GM19023 (cell line): Measurements from ENCODE around the gene TRAPPC11.
A peak's percentile ranks its signal among the peaks of the same experiment; 100 is the strongest.
"Not testable (repeated sequence)": the region's sequence is repeated elsewhere in the genome, so short reads cannot be mapped to it uniquely, and the experiment has no call there.

Source experiments
- ATAC-seq: cut with Tn5 transposase; IDR thresholded peaks from one replicate; pipeline ENCODE4 v1.9.1; 2021; ENCODE audit warnings: mild to moderate bottlenecking, moderate library complexity; ENCODE audit not compliant: unreplicated experiment

Gene TRAPPC11

DNA sequence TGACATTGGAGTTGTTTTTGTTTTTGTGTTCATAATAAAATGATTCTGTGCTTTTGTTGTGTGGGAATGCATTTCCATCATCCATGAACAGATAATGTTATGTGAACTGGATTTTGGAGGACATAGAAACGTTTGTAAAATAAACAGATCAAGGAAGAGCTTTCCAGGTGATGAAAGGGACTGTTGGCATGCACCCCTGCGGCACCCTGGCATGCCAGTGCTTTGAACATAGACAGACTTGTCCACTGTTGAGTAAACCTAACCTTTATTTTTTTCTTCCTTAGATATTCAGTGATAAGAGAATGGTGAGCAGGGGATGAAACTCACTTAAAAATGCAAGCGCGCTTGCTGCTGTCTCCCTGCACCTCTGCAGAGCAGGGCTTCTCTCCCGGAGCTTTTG is 59.8 kb downstream of the TRAPPC11 start:
- no peak for ATAC-seq

- no peak for ATAC-seq
These were observed 62.4 kb downstream of the TRAPPC11 start for GRCh38 chr4:183721207-183722081.

DNA sequence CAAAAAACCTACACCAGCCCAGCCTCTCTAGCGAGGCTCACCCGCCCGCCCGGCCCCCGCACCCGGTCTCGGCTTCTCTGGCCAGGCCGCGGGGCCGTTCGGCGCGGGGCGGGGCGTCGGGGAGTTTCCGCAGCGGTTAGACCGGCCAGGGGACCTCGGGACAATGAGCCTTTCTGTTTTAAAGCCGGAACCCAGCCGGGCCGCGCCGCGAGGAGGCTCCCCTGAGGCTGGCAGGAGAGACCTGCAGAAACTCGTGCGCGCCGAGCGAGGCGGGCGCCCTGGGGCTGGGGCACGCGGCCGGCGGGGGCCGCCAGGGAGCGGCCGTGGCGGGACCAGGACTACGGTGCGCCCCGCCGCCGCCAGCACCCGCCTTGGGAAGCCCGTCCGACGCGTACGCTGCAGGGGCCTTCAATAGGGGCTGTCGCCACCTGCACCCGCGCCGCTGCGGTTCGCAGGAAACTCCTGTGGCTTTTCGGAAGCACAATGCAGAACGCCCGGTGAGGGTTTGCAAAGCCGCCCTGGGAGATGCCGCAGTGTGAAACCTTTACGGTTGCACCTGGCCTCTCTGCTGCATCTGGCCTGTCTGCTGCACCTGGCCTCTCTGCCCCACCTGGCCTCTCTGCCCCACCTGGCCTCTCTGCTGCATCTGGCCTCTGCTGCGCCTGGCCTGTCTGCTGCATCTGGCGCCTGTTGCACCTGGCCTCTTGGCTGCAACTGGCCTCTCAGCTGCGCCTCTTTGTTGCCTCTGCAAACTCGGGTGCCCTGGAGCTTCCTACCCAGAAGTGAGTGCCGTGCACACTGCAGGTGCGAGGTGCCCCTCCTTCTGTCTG is 63.9 kb downstream of the TRAPPC11 start:
- ATAC-seq, result peak; percentile 83

DNA sequence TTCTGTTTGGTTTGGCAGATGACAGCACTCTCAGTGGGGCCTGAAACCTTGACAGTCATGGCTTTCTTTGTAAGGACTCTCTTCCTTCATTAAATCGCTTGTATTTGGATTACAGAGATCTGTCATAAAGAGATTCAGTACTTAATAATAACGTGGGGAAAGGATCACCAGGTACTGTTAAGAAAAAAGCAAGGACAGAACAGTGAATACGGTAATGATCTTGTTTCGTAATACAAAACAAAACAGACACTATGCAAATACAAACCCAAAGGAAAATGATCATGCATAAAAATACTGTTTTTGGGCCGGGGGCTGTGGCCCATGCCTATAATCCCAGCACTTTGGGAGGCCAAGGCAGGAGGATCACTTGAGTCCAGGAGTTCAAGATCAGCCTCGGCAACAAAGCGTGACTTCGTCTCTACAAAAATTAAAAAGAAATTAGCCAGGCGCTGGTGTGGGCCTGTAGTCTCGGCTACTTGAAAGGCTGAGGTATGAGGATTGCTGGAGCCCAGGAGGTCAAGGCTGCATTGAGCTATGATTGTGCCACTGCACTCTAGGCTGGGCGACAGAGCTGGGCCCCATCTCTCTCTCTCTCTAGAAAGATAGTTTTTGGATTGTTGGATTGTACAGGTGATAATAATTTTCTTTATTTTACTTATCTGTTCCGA is 64.6 kb downstream of the TRAPPC11 start:
- no peak for ATAC-seq

DNA sequence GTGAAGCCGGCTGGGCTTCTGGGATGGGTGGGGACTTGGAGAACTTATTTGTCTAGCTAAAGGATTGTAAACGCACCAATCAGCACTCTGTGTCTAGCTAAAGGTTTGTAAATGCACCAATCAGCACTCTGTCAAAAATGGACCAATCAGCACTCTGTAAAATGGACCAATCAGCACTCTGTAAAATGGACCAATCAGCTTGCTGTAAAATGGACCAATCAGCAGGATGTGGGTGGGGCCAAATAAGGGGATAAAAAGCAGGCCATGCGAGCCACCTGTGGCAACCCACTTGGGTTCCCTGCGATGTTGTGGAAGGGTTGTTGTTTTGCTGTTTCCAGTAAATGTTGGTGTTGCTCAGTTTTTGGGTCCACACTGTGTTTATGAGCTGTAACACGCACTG is 66.5 kb downstream of the TRAPPC11 start:
- not testable (repeated sequence) for ATAC-seq

DNA sequence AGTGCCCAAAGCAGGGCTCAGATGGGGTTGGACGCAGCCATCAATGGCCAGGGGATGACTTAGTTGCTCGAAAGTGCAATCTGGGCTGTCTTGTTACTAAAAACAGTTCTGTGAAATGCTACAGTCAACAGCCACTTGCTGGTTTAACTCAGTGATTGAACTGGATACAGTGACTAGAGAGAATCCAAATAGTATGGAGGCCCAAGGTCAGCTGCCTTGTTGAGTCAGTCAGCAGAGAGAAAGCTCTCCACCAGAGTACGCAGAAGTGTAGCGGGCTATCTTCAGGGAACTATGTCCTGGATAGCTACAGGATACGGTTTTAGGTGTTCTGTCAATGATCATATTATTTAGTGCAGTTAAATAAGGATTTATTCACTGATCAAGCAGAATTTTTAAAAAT is 68.4 kb downstream of the TRAPPC11 start:
- no peak for ATAC-seq

DNA sequence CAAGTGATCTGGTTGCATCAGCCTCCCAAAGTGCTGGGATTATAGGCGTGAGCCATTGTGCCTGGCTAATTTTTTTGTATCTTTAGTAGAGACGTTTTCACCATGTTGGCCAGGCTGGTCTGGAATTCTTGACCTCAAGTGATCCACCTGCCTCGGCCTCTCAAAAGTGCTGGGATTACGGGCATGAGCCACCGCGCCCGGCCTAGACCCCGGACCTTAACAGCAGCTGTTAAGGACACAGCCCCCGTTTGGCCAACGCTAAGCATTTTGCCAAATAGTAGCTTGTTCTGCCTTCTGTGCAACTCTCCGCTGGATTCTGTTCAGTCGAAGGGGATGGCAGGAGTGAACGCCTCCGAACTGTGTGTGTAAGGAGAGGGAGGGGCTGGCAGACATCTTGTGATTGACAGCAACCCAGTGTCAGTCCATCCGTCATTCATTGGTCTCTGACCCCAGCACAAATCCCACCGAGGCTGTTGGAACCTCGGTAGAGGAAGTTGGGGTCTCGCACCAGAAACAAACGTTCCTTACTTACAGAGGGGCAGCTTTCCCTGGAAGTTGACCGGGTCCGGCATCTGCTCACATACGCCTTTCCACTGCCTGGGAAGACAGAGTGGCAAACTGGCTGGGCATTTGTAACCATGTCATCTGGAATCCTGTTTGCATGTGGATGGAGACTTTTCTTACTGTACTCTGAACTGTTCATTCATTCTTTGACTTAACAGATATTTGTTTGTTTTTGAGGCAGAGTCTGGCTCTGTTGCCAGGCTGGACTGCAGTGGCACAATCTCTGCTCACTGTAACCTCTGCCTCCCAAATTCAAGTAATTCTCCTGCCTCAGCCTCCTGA is 69.4 kb downstream of the TRAPPC11 start:
- ATAC-seq, result no peak

DNA sequence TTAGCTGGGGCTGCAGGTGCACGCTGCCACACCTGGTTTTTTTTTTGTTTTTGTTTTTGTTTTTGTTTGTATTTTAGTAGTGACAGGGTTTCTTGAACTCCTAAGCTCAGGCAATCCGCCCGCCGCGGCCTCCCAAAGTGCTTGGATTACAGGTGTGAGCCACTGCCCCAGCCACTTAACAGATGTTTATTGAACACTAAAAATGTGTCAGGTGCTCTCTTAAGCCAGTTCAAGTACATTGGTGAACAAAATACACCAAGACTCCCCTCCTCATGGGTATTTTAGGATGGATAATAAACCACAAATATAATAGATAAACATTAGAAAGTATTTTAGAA is 69.9 kb downstream of the TRAPPC11 start:
- no peak for ATAC-seq

DNA sequence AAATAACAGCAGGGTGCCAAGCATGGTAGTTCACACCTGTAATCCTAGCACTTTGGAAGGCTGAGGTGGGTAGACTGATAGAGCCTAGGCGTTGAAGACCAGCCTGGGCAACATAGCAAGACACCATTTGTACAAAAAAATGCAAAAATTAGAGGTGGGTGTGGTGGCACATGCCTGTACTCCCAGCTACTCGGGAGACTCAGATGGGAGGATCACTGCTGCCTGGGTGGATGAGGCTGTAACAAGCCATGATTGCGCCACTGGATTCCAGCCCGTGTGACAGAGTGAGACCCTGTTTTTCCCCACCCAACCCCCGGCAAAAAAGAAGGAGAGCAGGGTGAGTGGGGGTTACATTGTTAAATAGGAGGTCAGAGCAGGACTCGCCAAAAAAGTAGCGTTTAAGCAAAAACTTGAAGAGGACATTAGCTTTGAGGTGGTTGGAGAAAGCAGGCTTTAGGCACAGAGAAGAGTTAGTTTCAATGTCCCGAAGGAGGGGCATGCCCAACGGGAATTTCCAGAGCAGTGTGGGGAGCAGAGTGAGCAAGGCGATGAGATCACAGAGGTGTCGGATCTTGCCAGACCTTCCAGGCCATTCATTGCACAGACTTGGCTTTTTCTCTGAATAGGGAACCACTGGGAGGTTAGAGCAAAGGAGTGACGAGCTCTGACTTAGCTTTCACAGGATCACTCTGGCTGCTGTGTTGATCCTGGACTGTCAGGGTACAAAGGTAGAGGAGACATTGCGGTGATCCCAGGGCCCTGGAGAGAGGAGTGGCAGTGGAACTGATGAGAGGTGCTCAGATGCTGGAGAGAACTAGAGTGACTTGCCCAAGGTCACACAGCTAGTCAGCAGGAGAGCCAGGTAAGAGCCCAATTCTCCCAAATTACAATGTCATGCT is 70.6 kb downstream of the TRAPPC11 start:
- ATAC-seq, result no peak

- ATAC-seq, result no peak
These were observed 73.2 kb downstream of the TRAPPC11 start for GRCh38 chr4:183732296-183732695.

DNA sequence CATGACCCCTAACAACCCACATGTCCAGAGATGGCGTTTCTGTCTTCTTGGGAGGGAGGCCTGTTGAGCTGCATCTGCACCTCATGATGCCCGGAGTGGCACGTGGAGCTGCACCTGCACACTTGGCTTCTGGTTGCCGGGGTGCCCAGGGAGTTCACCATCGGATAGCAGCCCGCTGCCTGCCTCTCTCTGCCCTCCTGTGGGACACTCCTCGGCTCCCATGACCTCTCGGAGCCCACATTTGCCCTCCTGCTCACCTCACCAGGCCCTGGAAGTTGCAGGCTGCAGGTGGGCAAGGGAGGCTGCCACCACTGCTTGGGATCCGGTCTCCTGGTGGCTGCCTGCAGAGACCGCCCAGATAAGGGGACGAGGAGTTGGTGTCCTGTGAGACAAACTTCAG is 74.1 kb downstream of the TRAPPC11 start:
- no peak for ATAC-seq

- no peak for ATAC-seq
These were observed 79.1 kb downstream of the TRAPPC11 start for GRCh38 chr4:183738081-183738673.

DNA sequence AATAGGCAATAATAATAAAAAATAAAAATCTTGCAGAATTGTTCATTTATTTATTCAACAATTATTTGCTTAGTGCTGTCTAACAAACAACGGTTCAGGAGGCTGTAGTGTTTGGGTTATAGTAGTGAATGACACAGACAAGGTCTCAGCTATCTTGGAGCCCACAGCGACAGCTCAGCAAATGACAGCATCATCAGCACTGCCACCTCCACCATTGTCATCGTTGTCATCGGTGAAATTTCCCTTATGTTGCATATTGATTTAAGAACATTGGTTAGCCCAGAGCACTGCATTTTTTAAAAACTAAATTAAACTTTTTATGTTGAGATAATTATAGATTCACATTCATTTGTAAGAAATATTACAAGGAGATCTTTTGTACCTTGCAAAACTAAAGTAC is 79.9 kb downstream of the TRAPPC11 start:
- no peak for ATAC-seq

DNA sequence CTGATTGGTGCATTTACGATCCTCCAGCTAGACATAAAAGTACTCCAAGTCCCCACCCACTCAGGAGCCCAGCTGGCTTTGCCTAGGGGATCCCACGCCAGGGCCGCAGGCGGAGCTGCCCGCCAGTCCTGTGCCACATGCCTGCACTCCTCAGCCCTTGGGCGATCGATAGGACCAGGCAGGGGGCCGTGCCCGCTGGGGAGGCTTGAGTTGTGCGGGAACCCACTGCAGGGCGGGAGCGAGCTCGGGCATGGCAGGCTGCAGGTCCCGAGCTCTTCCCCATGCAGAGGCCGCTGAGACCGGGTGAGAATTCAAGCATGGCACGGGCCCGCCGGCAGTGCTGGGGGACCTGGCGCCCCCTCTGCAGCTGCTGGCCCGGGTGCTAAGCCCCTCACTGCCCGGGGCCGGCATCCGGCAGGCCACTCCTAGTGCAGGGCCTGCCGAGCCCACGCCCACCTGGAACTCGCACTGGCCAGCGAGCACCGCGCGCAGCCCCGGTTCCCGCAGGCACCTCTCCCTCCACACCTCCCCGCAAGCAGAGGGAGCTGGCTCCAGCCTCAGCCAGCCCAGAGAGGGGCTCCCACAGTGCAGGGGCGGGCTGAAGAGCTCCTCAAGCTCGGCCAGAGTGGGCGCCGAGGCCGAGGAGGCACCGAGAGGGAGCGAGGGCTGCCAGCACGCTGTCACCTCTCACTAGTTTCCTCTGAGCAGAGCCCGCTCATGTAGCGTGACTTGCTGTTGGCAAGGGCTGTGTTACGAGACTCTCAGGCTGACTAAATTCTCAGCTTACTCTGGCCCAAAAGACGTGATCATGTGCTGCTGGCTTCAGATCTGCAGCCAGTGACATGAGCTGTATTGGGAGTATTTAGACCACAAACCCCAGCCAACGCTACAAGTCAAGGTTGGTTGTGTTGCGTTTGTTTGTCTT is 87.5 kb downstream of the TRAPPC11 start:
- no peak for ATAC-seq

GRCh38 chr4:183747380-183747779 is 88.3 kb downstream of the TRAPPC11 start:
- ATAC-seq, result no peak

- no peak for ATAC-seq
These were observed 89.0 kb downstream of the TRAPPC11 start for GRCh38 chr4:183747931-183748670.

GRCh38 chr4:183751106-183751505 is 92.0 kb downstream of the TRAPPC11 start:
- no peak for ATAC-seq

- ATAC-seq, result no peak
These were observed 96.5 kb downstream of the TRAPPC11 start for GRCh38 chr4:183755596-183755995.
